Measurements from ENCODE around the gene LRRC43. TPM values are rescaled to one million over a fixed set of nuclear protein-coding genes. Genes with fewer than 3 reads are reported as not detected.

The LRRC43 gene
- total RNA-seq, 2 donors from 2014 or later = 0.71 to 1.8 TPM

GRCh38 chr12:122141911-122142725 is 40.8 kb upstream of the LRRC43 start:
- Histone ChIP-seq H3K27ac (no peak overlapping the region), H3K4me3 (no peak overlapping the region), H3K9me3 (no peaks in the 10 kb centered on the region), H3K27me3 (no peaks in the 10 kb centered on the region), H3K4me1 (no peaks in the 10 kb centered on the region), H3K36me3 (peaks cover 53% of the 10 kb centered on the region)
- TF ChIP-seq, protein P1, sequence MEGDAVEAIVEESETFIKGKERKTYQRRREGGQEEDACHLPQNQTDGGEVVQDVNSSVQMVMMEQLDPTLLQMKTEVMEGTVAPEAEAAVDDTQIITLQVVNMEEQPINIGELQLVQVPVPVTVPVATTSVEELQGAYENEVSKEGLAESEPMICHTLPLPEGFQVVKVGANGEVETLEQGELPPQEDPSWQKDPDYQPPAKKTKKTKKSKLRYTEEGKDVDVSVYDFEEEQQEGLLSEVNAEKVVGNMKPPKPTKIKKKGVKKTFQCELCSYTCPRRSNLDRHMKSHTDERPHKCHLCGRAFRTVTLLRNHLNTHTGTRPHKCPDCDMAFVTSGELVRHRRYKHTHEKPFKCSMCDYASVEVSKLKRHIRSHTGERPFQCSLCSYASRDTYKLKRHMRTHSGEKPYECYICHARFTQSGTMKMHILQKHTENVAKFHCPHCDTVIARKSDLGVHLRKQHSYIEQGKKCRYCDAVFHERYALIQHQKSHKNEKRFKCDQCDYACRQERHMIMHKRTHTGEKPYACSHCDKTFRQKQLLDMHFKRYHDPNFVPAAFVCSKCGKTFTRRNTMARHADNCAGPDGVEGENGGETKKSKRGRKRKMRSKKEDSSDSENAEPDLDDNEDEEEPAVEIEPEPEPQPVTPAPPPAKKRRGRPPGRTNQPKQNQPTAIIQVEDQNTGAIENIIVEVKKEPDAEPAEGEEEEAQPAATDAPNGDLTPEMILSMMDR (IDR thresholded peaks at IDR 0.05) = no peak
- DNase-seq (ENCODE audit: low spot score) = no peak

DNA sequence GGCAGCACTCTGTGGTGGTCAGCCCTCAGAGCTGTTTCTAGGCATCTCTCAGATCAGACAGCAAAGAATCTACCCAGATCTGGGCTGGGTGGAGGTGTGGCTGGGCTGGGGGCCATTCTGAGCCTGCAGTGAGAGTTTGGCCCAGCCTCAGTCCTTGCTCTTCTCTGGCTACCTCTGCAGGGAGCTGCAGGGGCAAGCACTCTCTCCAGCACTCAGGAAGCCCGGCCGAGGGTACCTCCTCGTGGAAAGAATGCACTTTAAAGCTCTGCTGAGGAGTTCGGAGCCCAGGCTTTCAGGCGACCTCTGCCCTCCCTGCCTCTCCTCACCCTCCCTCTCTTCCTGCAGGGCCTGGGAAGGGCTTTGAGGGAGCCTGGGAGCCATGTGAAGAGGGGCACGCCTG is 40.1 kb upstream of the LRRC43 start:
- Histone ChIP-seq H3K27me3 (no peaks in the 10 kb centered on the region), H3K27ac (no peak overlapping the region), H3K9me3 (no peaks in the 10 kb centered on the region), H3K4me1 (no peaks in the 10 kb centered on the region), H3K4me3 (no peak overlapping the region), H3K36me3 (peaks cover 52% of the 10 kb centered on the region)
- TF ChIP-seq, protein P1 (IDR thresholded peaks at IDR 0.05) = no peak
- DNase-seq (ENCODE audit: low spot score) = no peak

- no peaks in the 10 kb centered on the region for H3K27me3 ChIP-seq
- H3K27ac ChIP-seq = no peak overlapping the region
- TF ChIP-seq, protein P1 (IDR thresholded peaks at IDR 0.05) = no peak
- H3K4me3 ChIP-seq = no peak overlapping the region
- H3K36me3 ChIP-seq = peaks cover 37% of the 10 kb centered on the region
- no peaks in the 10 kb centered on the region for H3K9me3 ChIP-seq
- no peak for DNase-seq (ENCODE audit: low spot score)
- H3K4me1 ChIP-seq = no peaks in the 10 kb centered on the region
Observed at GRCh38 chr12:122144885-122145284, 38.0 kb upstream of the LRRC43 start.

DNA sequence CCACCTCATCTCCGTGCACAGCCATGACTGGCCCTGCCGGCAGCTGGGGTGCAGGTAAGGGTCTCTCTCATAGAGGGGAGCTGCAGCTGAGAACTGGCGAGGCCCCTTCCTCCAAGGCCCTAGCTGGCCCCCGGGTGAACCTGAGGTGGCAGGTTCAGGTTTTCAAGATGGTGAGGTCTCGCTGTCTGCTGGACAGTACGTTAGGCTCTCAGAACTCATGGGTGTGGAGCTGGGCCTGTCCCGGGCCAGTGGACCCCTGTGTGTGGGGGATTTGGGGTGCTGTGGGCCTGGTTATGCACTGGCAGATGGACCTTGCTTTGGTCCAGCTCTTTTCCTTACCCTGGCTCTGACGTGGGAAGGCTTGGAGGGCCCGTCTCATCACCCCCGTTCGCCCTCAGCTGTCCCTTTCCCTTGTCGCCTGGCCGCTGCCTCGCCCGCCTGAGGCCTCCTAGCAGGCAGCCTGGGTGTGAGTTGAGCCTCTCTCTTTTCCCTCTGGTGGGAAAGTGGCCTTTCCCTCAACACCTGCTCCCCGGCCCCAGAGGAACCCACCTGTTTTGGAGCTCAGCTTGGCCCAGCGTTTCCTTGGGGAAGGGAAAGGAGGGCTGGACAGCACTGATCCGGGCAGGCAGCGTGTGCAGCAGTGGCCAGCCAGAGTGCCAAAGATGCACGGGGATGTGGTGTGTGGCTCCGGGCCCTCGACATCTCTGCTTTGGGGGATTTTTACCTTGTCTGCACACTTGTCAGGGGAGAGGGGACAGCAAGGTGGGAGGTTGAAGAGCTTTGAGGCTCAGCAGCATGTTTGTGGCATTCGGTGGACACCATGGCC is 37.2 kb upstream of the LRRC43 start:
- Histone ChIP-seq H3K36me3 (peaks cover 32% of the 10 kb centered on the region), H3K4me3 (no peak overlapping the region)
- no peak for DNase-seq (ENCODE audit: low spot score)

DNA sequence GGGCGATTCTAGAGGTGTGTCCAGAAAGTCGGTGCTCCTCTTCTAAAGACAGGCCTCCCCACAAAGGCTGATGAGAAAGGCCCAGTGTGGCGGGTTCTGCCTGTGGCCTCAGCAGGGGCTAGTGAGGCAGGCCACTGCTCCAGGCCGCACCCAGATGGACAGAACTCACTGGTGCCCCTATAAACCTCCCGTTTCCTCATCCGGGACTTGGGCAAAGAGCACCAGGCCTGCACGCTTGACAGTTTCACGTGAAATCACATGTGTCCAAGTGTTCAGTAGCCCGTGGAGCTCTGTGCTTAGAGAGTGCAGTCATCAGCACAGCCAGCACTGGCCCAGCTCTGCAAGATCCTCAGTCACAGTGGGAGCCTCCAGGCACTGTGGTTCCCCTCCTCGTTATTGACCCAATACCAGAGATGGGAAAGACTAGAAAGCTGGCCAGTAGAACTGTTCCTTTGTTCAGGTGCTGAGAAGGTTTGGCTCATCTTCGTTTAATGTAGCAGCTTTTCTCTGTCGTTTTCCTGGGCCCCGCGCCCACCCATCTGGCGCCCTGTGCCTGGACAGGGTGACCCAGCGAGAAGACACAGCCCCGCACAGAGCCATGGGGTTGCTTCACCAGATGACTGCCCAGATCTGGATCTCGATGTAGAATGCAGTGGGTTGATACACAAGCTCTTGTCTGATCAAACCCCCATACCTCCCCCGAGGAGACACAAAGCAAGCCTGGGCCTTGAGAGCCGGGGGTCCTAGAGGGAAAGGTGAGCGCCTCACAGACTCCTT is 35.2 kb upstream of the LRRC43 start:
- no peaks in the 10 kb centered on the region for H3K4me1 ChIP-seq
- no peaks in the 10 kb centered on the region for H3K27me3 ChIP-seq
- no peak overlapping the region for H3K4me3 ChIP-seq
- no peaks in the 10 kb centered on the region for H3K9me3 ChIP-seq
- TF ChIP-seq, protein P1 (IDR thresholded peaks at IDR 0.05) = no peak
- H3K27ac ChIP-seq = no peak overlapping the region
- H3K36me3 ChIP-seq = peaks cover 12% of the 10 kb centered on the region
- no peak for DNase-seq (ENCODE audit: low spot score)

More for the DNA sequence above, 37.2 kb upstream of the LRRC43 start:
- Histone ChIP-seq H3K4me1 (no peaks in the 10 kb centered on the region), H3K27me3 (no peaks in the 10 kb centered on the region), H3K9me3 (no peaks in the 10 kb centered on the region), H3K27ac (no peak overlapping the region)
- TF ChIP-seq, protein P1 (IDR thresholded peaks at IDR 0.05) = no peak
